K562 treated with DMSO at 1 percent for 48 hours (cell line): ENCODE results near the gene MRM2. TPM values are rescaled to one million over a fixed set of nuclear protein-coding genes. Genes with fewer than 3 reads are reported as not detected.

Source experiments
- total RNA-seq: library from RNA; unstranded; fragments of 300-600 nt; gene quantifications from 2 replicates; pipeline ENCODE4 v1.2.3, GENCODE V29; 2022; ENCODE audit warnings: low replicate concordance; ENCODE audit errors: extremely low read depth

The MRM2 gene
- total RNA-seq: not detected in 2 replicates

GRCh38 chr7:2241580-2242540 is at the start of gene MRM2, which contains the start of gene NUDT1:
Gene MRM2 (minus strand): TSS chr7:2242205. CDS start chr7:2242169, 36 bp downstream.
Gene NUDT1 (plus strand): TSS chr7:2242226. CDS start chr7:2244575, 2,349 bp downstream.

GRCh38 chr7:2232766-2233520 is 9.1 kb downstream of the MRM2 start, which contains the start of gene MAD1L1:
Gene MAD1L1 (minus strand): TSS chr7:2232945. CDS start chr7:2230133, 2,812 bp downstream.

Other genes starting within 250 kb of the MRM2 start
- gene MAD1L1, start 9.3 kb downstream of the MRM2 start, total RNA-seq: not detected in 2 replicates
- gene NUDT1, start within 50 bp of the MRM2 start, total RNA-seq: not detected in 2 replicates
- not detected in 2 replicates for gene SNX8, start 72.2 kb upstream of the MRM2 start, total RNA-seq
- not detected in 2 replicates for gene EIF3B, start 112.6 kb upstream of the MRM2 start, total RNA-seq
- gene CHST12, start 161.4 kb upstream of the MRM2 start, total RNA-seq: not detected in 2 replicates
- not detected in 2 replicates for gene GRIFIN, start 234.2 kb upstream of the MRM2 start, total RNA-seq